Left ventricle myocardium inferior (tissue), 1 donor: Measurements from ENCODE around the gene ALDH2. TPM values are rescaled to one million over a fixed set of nuclear protein-coding genes. Genes with fewer than 3 reads are reported as not detected.

ENCODE experiments used
- DNase-seq: peaks from one replicate; pipeline ENCODE4 v3.0.0-alpha.2; 2020
- H3K27ac ChIP-seq: fragments of 200-600 bp; replicated peaks from 2 replicates; pipeline ENCODE4 v1.8.0; 2021
- H3K27me3 ChIP-seq: fragments of 200-600 bp; 2 replicates; pipeline ENCODE4 v1.8.0; 2021; ENCODE audit warnings: low read depth
- H3K36me3 ChIP-seq: fragments of 200-600 bp; 2 replicates; pipeline ENCODE4 v1.8.0; 2021
- H3K4me1 ChIP-seq: fragments of 200-600 bp; 2 replicates; pipeline ENCODE4 v1.8.0; 2021
- H3K4me3 ChIP-seq: fragments of 200-600 bp; 2 replicates; pipeline ENCODE4 v1.8.0; 2021; ENCODE audit warnings: mild to moderate bottlenecking, moderate library complexity
- H3K9me3 ChIP-seq: fragments of 200-600 bp; replicated peaks from 2 replicates; pipeline ENCODE4 v1.8.0; 2021
- intact Hi-C: fragments of 100-400 bp; cut with micrococcal nuclease; formaldehyde crosslinking; loops from one replicate; pipeline ENCODE4 v1.11.0; 2022
- total RNA-seq: library from RNA; stranded (reverse); fragmentation: NEBNext Ultra II Directional; extraction: Animal tissue kit (Norgen Biotek cat#: 25700); gene quantifications from one replicate; pipeline ENCODE4 v1.2.1, GENCODE V29; 2021
- TF ChIP-seq, protein P1 (sequence below): fragments of 200-600 bp; IDR thresholded peaks from 2 replicates; pipeline ENCODE4 v1.8.0; 2021; ENCODE audit warnings: antibody characterized with exemption, mild to moderate bottlenecking, borderline replicate concordance
- donor health status: DM: no; HTN: yes; CAD: no; lungs with severe emphysema.

The ALDH2 gene
- total RNA-seq, 1 donor from 2014 or later, result 381 TPM

DNA sequence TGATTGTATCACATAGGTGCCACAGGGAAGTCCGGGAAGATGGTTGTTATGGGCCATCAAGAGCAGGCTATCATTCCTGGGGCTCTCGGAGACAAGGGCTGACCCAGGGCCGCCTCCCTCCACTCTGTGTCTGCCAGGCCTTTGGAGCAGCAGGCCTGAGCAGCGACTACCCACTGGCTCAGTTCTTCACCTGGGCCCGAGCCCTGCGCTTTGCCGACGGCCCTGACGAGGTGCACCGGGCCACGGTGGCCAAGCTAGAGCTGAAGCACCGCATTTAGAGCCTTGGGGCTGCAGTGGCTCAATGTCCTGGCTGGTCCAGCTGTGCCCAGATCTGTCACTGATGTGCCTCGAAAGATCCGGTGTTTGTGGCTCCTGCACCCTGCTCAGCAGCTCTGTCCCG is 10.5 kb upstream of the ALDH2 start:
- no peaks in the 10 kb centered on the region for H3K27me3 ChIP-seq
- peaks cover 28% of the 10 kb centered on the region for H3K36me3 ChIP-seq
- H3K27ac ChIP-seq, result peak overlapping the region; percentile 91
- intact Hi-C loops, result no loop called here
- H3K4me1 ChIP-seq, result peaks cover 63% of the 10 kb centered on the region
- no peaks in the 10 kb centered on the region for H3K9me3 ChIP-seq
- DNase-seq, result no peak
- TF ChIP-seq, protein P1, sequence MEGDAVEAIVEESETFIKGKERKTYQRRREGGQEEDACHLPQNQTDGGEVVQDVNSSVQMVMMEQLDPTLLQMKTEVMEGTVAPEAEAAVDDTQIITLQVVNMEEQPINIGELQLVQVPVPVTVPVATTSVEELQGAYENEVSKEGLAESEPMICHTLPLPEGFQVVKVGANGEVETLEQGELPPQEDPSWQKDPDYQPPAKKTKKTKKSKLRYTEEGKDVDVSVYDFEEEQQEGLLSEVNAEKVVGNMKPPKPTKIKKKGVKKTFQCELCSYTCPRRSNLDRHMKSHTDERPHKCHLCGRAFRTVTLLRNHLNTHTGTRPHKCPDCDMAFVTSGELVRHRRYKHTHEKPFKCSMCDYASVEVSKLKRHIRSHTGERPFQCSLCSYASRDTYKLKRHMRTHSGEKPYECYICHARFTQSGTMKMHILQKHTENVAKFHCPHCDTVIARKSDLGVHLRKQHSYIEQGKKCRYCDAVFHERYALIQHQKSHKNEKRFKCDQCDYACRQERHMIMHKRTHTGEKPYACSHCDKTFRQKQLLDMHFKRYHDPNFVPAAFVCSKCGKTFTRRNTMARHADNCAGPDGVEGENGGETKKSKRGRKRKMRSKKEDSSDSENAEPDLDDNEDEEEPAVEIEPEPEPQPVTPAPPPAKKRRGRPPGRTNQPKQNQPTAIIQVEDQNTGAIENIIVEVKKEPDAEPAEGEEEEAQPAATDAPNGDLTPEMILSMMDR, result no peak
- no peak overlapping the region for H3K4me3 ChIP-seq

DNA sequence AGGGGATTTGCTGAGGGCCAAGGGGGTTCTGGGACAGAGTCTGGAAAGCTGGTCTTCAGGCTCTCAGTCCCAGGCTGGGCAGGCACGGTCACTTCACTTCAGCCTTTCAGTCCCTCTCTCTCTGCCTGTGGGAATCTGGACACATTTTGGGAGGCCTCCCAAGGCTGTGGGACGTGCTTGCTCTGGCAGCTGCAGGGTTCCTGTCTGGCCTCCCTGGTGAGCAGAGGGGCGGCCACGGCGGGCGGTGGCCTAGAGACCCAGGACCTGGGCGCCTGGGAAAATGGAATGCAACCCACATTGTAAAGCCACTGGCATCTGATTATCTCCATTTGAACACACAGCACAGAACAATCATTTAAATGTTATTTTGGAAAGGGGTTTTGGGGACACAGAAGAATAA is 10.1 kb upstream of the ALDH2 start:
- intact Hi-C loops, result no loop called here
- H3K27ac ChIP-seq, result peak overlapping the region; percentile 91
- TF ChIP-seq, protein P1, result no peak

DNA sequence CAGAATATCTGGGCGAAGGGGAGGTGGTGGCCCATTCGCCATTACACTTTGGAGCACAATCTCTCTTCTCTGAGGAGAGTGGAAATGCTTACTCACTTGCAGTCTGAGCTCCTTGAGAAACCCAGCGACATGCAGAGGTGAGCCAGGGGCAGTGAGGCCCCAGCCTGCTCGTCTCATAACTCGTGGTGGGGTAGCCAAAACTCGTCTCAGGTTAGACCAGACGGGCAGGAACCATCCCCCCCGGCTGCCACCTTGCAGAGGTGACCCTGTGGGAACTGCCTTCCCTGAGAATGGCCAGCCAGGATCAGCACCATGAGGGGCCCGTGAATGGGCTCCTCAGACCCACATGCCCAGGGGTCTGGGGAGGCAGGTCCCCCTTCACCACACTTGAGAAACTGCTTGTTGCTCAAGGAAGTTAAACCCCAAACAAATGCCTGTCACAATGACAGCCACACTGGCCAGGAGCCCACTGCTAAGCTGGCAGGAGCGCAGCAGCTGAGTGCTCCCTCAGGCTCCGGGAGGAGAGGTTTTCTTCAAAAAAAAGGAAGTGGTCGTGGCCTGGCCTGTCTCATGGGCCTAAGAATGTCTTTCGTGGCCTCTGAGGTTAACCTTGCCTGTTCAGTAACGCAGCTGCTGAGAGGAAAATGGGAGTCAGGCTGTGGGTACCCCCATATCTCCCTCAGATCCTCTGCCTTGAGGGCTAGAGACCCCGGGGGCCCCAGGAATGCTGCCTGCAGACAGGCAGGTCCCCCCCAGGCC is 9.2 kb upstream of the ALDH2 start:
- DNase-seq, result peak; percentile 46
- H3K4me3 ChIP-seq, result no peak overlapping the region
- intact Hi-C loops, result no loop called here
- peaks cover 27% of the 10 kb centered on the region for H3K36me3 ChIP-seq
- H3K27ac ChIP-seq, result peak overlapping the region; percentile 91
- H3K27me3 ChIP-seq, result no peaks in the 10 kb centered on the region
- TF ChIP-seq, protein P1, result no peak
- peaks cover 63% of the 10 kb centered on the region for H3K4me1 ChIP-seq
- no peaks in the 10 kb centered on the region for H3K9me3 ChIP-seq

More for the DNA sequence above, 10.1 kb upstream of the ALDH2 start:
- Histone ChIP-seq H3K4me1 (peaks cover 63% of the 10 kb centered on the region), H3K36me3 (peaks cover 27% of the 10 kb centered on the region), H3K4me3 (no peak overlapping the region), H3K9me3 (no peaks in the 10 kb centered on the region), H3K27me3 (no peaks in the 10 kb centered on the region)
- DNase-seq, result no peak

DNA sequence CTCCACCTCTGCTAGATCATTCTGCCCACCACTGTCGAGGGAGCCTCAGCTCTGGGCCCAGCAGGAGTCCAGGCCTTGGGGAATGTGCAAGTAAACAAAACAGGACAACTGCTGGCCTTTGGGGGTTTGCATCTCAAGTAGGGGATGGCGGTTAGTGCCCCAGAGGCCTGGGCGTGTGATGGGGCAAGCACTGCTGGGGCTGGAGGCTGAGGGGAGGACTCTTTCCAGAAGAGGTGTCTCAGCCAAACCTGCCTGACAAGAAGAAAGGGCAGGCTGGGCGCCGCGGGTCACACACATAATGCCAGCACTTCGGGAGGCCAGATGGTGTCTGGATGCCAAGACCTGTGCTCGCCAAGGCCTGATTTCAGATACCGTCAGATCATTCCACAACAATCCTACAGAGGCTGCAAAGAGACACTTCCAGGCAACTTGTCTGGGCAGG is 8.6 kb upstream of the ALDH2 start:
- peak; percentile 71 for DNase-seq
- Histone ChIP-seq H3K4me3 (no peak overlapping the region), H3K27me3 (no peaks in the 10 kb centered on the region), H3K36me3 (peaks cover 27% of the 10 kb centered on the region), H3K4me1 (peaks cover 60% of the 10 kb centered on the region), H3K9me3 (no peaks in the 10 kb centered on the region), H3K27ac (peak overlapping the region; percentile 91)
- intact Hi-C loops, result no loop called here
- TF ChIP-seq, protein P1, result no peak

DNA sequence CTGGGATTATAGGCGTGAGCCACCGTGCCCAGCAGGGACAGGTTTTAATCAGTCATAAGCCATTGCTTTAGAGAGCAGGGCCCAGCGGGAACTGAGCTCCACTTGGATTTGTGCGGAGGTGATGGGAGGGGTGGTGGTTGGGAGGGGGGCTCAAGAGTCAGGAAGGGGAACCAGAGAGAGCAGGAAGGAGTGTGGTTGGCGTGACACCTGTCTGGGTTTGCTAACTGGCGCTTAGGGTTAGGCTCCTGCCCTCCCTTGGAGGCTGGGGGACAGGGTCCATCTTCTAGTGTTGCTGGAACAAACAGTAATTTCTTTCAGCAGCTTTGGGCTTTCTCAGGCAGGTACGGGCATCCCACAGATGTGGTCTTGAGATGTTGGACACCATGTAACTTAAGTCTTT is 7.5 kb upstream of the ALDH2 start:
- peaks cover 19% of the 10 kb centered on the region for H3K36me3 ChIP-seq
- intact Hi-C loops, result no loop called here
- H3K27me3 ChIP-seq, result no peaks in the 10 kb centered on the region
- no peaks in the 10 kb centered on the region for H3K9me3 ChIP-seq
- no peak for DNase-seq
- H3K27ac ChIP-seq, result no peak overlapping the region
- TF ChIP-seq, protein P1, result no peak
- no peak overlapping the region for H3K4me3 ChIP-seq
- H3K4me1 ChIP-seq, result peaks cover 49% of the 10 kb centered on the region
